Measurements from ENCODE around the gene THOC5.

GRCh38 chr22:29479417-29480261, 73.9 kb downstream of the THOC5 start, which contains the start of gene NEFH:
- TF ChIP-seq POLR2AphosphoS5 (IDR thresholded peaks at IDR 0.05; ENCODE audit: low read depth, low read length) (no peak), CTCF (IDR thresholded peaks at IDR 0.05) (no peak), SIN3A (IDR thresholded peaks at IDR 0.05; ENCODE audit: borderline replicate concordance, insufficient read depth, low read depth, low read length) (no peak), REST (IDR thresholded peaks at IDR 0.05; ENCODE audit: insufficient read depth in 1 of 2, low read depth in 2 of 2, low read length in 1 of 2) (no peak), TCF7L2 (IDR thresholded peaks at IDR 0.05; ENCODE audit: low read depth, low read length) (no peak)

Data from Panc1 (cell line).